Measurements from ENCODE around the gene PLIN1. TPM values are rescaled to one million over a fixed set of nuclear protein-coding genes. Genes with fewer than 3 reads are reported as not detected.

PLIN1 gene
- total and polyA plus RNA-seq, 2 experiments from 2014 or later: 0.21 to 0.90 TPM

DNA sequence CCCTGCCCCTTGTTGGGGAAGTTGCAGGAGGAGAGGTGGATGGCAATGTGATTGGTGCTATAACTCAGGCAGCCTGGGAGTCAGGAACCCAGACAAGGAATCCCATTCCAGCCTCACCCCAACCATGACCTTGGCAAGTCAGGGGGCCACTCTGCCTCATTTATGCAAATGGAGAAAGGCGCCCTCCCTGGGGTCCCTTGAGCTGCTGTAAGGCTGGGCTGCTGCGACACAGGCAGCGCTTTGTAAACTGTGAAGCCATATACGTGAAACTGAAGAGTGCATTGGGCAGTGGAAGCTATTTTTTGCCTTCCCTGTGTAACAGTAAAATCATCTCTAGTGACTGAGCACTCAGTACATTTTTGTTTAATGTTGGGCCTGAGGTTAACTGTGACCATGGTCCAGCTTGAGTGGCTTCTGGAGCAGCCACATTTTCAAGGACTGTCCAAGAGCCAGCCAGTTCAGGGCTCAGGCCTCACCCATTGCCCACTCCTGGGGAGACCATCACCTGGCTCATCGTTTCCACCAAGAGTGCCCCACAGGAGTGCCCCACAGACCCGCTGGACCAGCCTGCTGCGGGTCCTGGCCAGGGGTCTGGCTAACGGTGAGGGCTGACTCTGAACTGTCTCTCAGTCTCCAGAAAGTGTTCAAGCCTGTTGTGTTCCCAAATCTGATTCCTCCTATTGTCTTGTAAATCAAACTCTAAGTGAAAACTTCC is 51.8 kb downstream of the PLIN1 start:
- ATAC-seq: no peak

More for the DNA sequence above, 51.8 kb downstream of the PLIN1 start:
- Mint-ChIP-seq H3K4me3 (no peak overlapping the region), H3K27me3 (ENCODE audit: insufficient read depth, low read depth, poor library complexity) (peaks cover 34% of the 10 kb centered on the region), H3K36me3 (ENCODE audit: low read depth) (peaks cover 98% of the 10 kb centered on the region), H3K27ac (no peak overlapping the region), H3K9me3 (peaks cover 20% of the 10 kb centered on the region), H3K4me1 (no peaks in the 10 kb centered on the region)
- Histone ChIP-seq H3K36me3 (ENCODE audit: insufficient read depth) (peaks cover 77% of the 10 kb centered on the region), H3K27ac (ENCODE audit: low read depth) (no peak overlapping the region), H3F3A (replicated peaks; ENCODE audit: low read depth) (peaks cover 3% of the 10 kb centered on the region; the same call in 1 of the 2 replicates), H3K27me3 (ENCODE audit: insufficient read depth) (no peaks in the 10 kb centered on the region), H3K4me2 (no peak overlapping the region), H4K20me1 (replicated peaks; ENCODE audit: insufficient read depth) (peaks cover 25% of the 10 kb centered on the region), H3K9me2 (ENCODE audit: insufficient read depth) (no peaks in the 10 kb centered on the region), H2AFZ (no peak overlapping the region), H3K4me1 (ENCODE audit: insufficient read depth) (no peaks in the 10 kb centered on the region), H3K4me3 (no peak overlapping the region), H3K79me2 (replicated peaks; ENCODE audit: insufficient read depth) (0 out of 2 replicates have a peak, but pooled peaks cover 4% of the 10 kb centered on the region)
- DNase-seq (ENCODE audit: low spot score): no peak
- TF ChIP-seq, protein P1, sequence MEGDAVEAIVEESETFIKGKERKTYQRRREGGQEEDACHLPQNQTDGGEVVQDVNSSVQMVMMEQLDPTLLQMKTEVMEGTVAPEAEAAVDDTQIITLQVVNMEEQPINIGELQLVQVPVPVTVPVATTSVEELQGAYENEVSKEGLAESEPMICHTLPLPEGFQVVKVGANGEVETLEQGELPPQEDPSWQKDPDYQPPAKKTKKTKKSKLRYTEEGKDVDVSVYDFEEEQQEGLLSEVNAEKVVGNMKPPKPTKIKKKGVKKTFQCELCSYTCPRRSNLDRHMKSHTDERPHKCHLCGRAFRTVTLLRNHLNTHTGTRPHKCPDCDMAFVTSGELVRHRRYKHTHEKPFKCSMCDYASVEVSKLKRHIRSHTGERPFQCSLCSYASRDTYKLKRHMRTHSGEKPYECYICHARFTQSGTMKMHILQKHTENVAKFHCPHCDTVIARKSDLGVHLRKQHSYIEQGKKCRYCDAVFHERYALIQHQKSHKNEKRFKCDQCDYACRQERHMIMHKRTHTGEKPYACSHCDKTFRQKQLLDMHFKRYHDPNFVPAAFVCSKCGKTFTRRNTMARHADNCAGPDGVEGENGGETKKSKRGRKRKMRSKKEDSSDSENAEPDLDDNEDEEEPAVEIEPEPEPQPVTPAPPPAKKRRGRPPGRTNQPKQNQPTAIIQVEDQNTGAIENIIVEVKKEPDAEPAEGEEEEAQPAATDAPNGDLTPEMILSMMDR (conservative IDR thresholded peaks at IDR 0.05; ENCODE audit: low read depth in 2 of 2): no peak
- no peak for TF ChIP-seq JUNB (IDR thresholded peaks at IDR 0.05; ENCODE audit: unreplicated experiment)
- no peak for TF ChIP-seq ZNF114 (CRISPR knock-in tag; IDR thresholded peaks at IDR 0.05)
- no peak for TF ChIP-seq POLR2AphosphoS5 (IDR thresholded peaks at IDR 0.05; ENCODE audit: low read depth)
- no peak for TF ChIP-seq EZH2phosphoT487 (IDR thresholded peaks at IDR 0.05; ENCODE audit: unreplicated experiment)
- TF ChIP-seq, protein P2, sequence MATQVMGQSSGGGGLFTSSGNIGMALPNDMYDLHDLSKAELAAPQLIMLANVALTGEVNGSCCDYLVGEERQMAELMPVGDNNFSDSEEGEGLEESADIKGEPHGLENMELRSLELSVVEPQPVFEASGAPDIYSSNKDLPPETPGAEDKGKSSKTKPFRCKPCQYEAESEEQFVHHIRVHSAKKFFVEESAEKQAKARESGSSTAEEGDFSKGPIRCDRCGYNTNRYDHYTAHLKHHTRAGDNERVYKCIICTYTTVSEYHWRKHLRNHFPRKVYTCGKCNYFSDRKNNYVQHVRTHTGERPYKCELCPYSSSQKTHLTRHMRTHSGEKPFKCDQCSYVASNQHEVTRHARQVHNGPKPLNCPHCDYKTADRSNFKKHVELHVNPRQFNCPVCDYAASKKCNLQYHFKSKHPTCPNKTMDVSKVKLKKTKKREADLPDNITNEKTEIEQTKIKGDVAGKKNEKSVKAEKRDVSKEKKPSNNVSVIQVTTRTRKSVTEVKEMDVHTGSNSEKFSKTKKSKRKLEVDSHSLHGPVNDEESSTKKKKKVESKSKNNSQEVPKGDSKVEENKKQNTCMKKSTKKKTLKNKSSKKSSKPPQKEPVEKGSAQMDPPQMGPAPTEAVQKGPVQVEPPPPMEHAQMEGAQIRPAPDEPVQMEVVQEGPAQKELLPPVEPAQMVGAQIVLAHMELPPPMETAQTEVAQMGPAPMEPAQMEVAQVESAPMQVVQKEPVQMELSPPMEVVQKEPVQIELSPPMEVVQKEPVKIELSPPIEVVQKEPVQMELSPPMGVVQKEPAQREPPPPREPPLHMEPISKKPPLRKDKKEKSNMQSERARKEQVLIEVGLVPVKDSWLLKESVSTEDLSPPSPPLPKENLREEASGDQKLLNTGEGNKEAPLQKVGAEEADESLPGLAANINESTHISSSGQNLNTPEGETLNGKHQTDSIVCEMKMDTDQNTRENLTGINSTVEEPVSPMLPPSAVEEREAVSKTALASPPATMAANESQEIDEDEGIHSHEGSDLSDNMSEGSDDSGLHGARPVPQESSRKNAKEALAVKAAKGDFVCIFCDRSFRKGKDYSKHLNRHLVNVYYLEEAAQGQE (IDR thresholded peaks at IDR 0.05; ENCODE audit: unreplicated experiment): no peak
- TF ChIP-seq, protein P3, sequence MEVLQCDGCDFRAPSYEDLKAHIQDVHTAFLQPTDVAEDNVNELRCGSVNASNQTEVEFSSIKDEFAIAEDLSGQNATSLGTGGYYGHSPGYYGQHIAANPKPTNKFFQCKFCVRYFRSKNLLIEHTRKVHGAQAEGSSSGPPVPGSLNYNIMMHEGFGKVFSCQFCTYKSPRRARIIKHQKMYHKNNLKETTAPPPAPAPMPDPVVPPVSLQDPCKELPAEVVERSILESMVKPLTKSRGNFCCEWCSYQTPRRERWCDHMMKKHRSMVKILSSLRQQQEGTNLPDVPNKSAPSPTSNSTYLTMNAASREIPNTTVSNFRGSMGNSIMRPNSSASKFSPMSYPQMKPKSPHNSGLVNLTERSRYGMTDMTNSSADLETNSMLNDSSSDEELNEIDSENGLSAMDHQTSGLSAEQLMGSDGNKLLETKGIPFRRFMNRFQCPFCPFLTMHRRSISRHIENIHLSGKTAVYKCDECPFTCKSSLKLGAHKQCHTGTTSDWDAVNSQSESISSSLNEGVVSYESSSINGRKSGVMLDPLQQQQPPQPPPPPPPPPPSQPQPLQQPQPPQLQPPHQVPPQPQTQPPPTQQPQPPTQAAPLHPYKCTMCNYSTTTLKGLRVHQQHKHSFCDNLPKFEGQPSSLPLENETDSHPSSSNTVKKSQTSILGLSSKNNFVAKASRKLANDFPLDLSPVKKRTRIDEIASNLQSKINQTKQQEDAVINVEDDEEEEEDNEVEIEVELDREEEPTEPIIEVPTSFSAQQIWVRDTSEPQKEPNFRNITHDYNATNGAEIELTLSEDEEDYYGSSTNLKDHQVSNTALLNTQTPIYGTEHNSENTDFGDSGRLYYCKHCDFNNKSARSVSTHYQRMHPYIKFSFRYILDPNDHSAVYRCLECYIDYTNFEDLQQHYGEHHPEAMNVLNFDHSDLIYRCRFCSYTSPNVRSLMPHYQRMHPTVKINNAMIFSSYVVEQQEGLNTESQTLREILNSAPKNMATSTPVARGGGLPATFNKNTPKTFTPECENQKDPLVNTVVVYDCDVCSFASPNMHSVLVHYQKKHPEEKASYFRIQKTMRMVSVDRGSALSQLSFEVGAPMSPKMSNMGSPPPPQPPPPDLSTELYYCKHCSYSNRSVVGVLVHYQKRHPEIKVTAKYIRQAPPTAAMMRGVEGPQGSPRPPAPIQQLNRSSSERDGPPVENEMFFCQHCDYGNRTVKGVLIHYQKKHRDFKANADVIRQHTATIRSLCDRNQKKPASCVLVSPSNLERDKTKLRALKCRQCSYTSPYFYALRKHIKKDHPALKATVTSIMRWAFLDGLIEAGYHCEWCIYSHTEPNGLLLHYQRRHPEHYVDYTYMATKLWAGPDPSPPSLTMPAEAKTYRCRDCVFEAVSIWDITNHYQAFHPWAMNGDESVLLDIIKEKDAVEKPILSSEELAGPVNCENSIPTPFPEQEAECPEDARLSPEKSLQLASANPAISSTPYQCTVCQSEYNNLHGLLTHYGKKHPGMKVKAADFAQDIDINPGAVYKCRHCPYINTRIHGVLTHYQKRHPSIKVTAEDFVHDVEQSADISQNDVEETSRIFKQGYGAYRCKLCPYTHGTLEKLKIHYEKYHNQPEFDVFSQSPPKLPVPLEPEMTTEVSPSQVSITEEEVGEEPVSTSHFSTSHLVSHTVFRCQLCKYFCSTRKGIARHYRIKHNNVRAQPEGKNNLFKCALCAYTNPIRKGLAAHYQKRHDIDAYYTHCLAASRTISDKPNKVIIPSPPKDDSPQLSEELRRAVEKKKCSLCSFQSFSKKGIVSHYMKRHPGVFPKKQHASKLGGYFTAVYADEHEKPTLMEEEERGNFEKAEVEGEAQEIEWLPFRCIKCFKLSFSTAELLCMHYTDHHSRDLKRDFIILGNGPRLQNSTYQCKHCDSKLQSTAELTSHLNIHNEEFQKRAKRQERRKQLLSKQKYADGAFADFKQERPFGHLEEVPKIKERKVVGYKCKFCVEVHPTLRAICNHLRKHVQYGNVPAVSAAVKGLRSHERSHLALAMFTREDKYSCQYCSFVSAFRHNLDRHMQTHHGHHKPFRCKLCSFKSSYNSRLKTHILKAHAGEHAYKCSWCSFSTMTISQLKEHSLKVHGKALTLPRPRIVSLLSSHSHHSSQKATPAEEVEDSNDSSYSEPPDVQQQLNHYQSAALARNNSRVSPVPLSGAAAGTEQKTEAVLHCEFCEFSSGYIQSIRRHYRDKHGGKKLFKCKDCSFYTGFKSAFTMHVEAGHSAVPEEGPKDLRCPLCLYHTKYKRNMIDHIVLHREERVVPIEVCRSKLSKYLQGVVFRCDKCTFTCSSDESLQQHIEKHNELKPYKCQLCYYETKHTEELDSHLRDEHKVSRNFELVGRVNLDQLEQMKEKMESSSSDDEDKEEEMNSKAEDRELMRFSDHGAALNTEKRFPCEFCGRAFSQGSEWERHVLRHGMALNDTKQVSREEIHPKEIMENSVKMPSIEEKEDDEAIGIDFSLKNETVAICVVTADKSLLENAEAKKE (CRISPR knock-in tag; IDR thresholded peaks at IDR 0.05): no peak

Data from GM23338 (cell line).